Panc1 (cell line): ENCODE results near the gene RPS6KA3. TPM values are rescaled to one million over a fixed set of nuclear protein-coding genes. Genes with fewer than 3 reads are reported as not detected.

Experiments used
- ATAC-seq: fragments of 200-7000 bp; cut with Tn5 transposase; 2 replicates; pipeline ENCODE4 v1.9.1; 2020; ENCODE audit warnings: mild to moderate bottlenecking, moderate library complexity
- BruUV-seq: library from RNA; stranded (reverse); fragments of 400-500 nt; replicated peaks from 2 replicates; lab custom pipeline; 2021; lab: Mats Ljungman, UMichigan
- CTCF ChIA-PET: fragments of 300-600 bp; sonication (Branson Sonifier 250); formaldehyde crosslinking; loops from one replicate; lab custom pipeline; 2022; ENCODE audit warnings: antibody characterized with exemption; lab: Charles Lee
- POLR2A ChIA-PET: fragments of 300-600 bp; sonication (Branson Sonifier 250); formaldehyde crosslinking; loops from one replicate; lab custom pipeline; 2022; ENCODE audit warnings: antibody characterized with exemption; lab: Charles Lee
- DNase-seq: peaks from one replicate; pipeline ENCODE4 v3.0.0-alpha.2; 2010; ENCODE audit warnings: low read depth, low spot score
- H3K27ac ChIP-seq: 2 replicates; pipeline ENCODE4 v1.5.1; 2011; ENCODE audit warnings: mild to moderate bottlenecking, low read length, inconsistent platforms
- H3K27me3 ChIP-seq: fragments of 200-500 bp; sonication (Bioruptor generic); 2 replicates; pipeline ENCODE4 v1.6.0; 2014; ENCODE audit warnings: low read length, inconsistent platforms; ENCODE audit not compliant: control insufficient read depth, insufficient read depth
- H3K36me3 ChIP-seq: fragments of 200-500 bp; sonication (Bioruptor generic); 2 replicates; pipeline ENCODE4 v1.5.1; 2014; ENCODE audit warnings: inconsistent platforms, mild to moderate bottlenecking, low read length, moderate library complexity; ENCODE audit not compliant: control insufficient read depth, insufficient read depth
- H3K4me1 ChIP-seq: 2 replicates; pipeline ENCODE4 v1.5.1; 2011; ENCODE audit warnings: inconsistent platforms, mild to moderate bottlenecking, low read length, moderate library complexity; ENCODE audit not compliant: control insufficient read depth, insufficient read depth
- H3K4me3 ChIP-seq, 2 experiments: 2 replicates each; pipeline ENCODE4 v1.5.1; 2011 to 2012; ENCODE audit warnings: low read depth in 2 of 2, low read length in 2 of 2, mild to moderate bottlenecking in 2 of 2, inconsistent platforms in 1 of 2, moderate library complexity in 1 of 2
- H3K9me3 ChIP-seq: fragments of 200-500 bp; sonication (Bioruptor generic); 2 replicates; pipeline ENCODE4 v1.5.1; 2014; ENCODE audit warnings: low read depth, mild to moderate bottlenecking, inconsistent platforms, low read length, moderate library complexity; ENCODE audit not compliant: control insufficient read depth, insufficient read depth
- CTCF ChIP-seq: fragments of 450-650 bp; IDR thresholded peaks from 2 replicates; pipeline ENCODE4 v1.5.1; 2017; ENCODE audit warnings: mild to moderate bottlenecking
- POLR2AphosphoS5 ChIP-seq: IDR thresholded peaks from 2 replicates; pipeline ENCODE4 v1.6.1; 2012; ENCODE audit warnings: mild to moderate bottlenecking, low read depth, low read length, moderate library complexity
- SIN3A ChIP-seq: IDR thresholded peaks from 2 replicates; pipeline ENCODE4 v1.6.1; 2012; ENCODE audit warnings: low read depth, mild to moderate bottlenecking, low read length, moderate library complexity, borderline replicate concordance; ENCODE audit not compliant: insufficient read depth
- TCF7L2 ChIP-seq: IDR thresholded peaks from 2 replicates; pipeline ENCODE4 v1.6.1; 2011; ENCODE audit warnings: mild to moderate bottlenecking, low read depth, low read length, inconsistent platforms
- in situ Hi-C: cut with HindIII; loops from 2 replicates; pipeline ENCODE4 v1.10.0; 2016; ENCODE audit warnings: low sequenced_read_pairs, low pct_unique_long_range_greater_than_20kb
- intact Hi-C: fragments of 100-400 bp; cut with micrococcal nuclease; formaldehyde crosslinking; loops from one replicate; pipeline ENCODE4 v1.10.0; 2022; ENCODE audit not compliant: unreplicated experiment
- total RNA-seq: library from RNA; stranded (reverse); gene quantifications from one replicate; pipeline ENCODE4 v1.2.1, GENCODE V29; 2021; ENCODE audit not compliant: unreplicated experiment
- TF ChIP-seq, protein P1 (sequence below), 2 experiments: IDR thresholded peaks; 2 replicates each; pipeline ENCODE4 v1.6.1; 2011 to 2012; ENCODE audit warnings: low read depth in 2 of 2, control low read depth in 1 of 2, low read length in 1 of 2, mild to moderate bottlenecking in 1 of 2, moderate library complexity in 1 of 2; ENCODE audit not compliant: insufficient read depth in 1 of 2

Gene RPS6KA3
- total RNA-seq, 1 experiment from 2014 or later: 40.5 TPM

DNA sequence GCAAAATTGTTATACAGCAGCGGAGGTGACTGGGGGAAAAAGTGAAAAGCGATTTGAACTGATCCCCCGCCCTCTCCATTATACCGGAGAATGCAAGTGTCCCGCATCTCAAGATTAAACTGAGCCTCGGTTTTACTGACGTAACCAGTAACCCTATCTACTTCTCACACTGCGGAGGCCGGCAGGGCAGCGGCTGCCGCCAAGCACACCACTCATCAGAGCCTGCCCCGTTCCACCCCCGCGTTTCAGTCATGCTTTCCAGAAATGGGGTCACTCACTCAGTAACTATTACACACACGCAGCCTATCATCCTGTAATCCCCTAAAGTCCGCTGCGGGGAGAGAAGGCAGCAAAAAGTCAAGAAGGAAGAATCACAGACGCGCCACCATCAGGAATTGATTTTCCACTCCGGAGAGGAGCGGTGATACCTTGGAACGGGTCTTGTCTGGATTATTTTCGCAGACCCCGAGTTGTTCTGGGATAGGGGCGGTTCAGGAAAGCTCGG lies 1.4 kb downstream of the RPS6KA3 start:
- in situ Hi-C loops (no loop called here), intact Hi-C loops (loop anchor here (5.0 kb wide), 1 partner anchor 97 kb away; no protein-coding TSS in a partner anchor)
- peak; percentile 50 for ATAC-seq
- Histone ChIP-seq H3K27ac (peak overlapping the region; percentile 72), H3K9me3 (no peaks in the 10 kb centered on the region), H3K36me3 (no peaks in the 10 kb centered on the region), H3K4me3 (peak overlapping the region; percentile 60 to 70), H3K27me3 (no peaks in the 10 kb centered on the region), H3K4me1 (peaks cover 8% of the 10 kb centered on the region)
- no peak for DNase-seq
- ChIA-PET POLR2A (no interaction called here), CTCF (no interaction called here)
- no TSS peak for BruUV-seq
- TF ChIP-seq SIN3A: no peak
- TF ChIP-seq TCF7L2: no peak
- no peak for TF ChIP-seq CTCF
- no peak for TF ChIP-seq POLR2AphosphoS5
- TF ChIP-seq, protein P1, sequence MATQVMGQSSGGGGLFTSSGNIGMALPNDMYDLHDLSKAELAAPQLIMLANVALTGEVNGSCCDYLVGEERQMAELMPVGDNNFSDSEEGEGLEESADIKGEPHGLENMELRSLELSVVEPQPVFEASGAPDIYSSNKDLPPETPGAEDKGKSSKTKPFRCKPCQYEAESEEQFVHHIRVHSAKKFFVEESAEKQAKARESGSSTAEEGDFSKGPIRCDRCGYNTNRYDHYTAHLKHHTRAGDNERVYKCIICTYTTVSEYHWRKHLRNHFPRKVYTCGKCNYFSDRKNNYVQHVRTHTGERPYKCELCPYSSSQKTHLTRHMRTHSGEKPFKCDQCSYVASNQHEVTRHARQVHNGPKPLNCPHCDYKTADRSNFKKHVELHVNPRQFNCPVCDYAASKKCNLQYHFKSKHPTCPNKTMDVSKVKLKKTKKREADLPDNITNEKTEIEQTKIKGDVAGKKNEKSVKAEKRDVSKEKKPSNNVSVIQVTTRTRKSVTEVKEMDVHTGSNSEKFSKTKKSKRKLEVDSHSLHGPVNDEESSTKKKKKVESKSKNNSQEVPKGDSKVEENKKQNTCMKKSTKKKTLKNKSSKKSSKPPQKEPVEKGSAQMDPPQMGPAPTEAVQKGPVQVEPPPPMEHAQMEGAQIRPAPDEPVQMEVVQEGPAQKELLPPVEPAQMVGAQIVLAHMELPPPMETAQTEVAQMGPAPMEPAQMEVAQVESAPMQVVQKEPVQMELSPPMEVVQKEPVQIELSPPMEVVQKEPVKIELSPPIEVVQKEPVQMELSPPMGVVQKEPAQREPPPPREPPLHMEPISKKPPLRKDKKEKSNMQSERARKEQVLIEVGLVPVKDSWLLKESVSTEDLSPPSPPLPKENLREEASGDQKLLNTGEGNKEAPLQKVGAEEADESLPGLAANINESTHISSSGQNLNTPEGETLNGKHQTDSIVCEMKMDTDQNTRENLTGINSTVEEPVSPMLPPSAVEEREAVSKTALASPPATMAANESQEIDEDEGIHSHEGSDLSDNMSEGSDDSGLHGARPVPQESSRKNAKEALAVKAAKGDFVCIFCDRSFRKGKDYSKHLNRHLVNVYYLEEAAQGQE (IDR thresholded peaks at IDR 0.05; ENCODE audit: insufficient read depth in 1 of 2, low read depth in 2 of 2, low read length in 1 of 2): no peak

GRCh38 chrX:20263474-20263873 lies 3.2 kb downstream of the RPS6KA3 start:
- POLR2A ChIA-PET: no interaction called here
- H3K36me3 ChIP-seq: no peaks in the 10 kb centered on the region
- CTCF ChIA-PET: no interaction called here
- H3K27ac ChIP-seq: peak overlapping the region; percentile 18
- no peaks in the 10 kb centered on the region for H3K9me3 ChIP-seq
- ATAC-seq (no peak), DNase-seq (no peak)
- TF ChIP-seq, protein P1 (IDR thresholded peaks at IDR 0.05; ENCODE audit: insufficient read depth in 1 of 2, low read depth in 2 of 2, low read length in 1 of 2): no peak
- TF ChIP-seq CTCF: no peak
- TF ChIP-seq TCF7L2: no peak
- TF ChIP-seq SIN3A: no peak
- no peak for TF ChIP-seq POLR2AphosphoS5
- in situ Hi-C loops: no loop called here
- intact Hi-C loops: no loop called here
- H3K27me3 ChIP-seq: no peaks in the 10 kb centered on the region
- peaks cover 8% of the 10 kb centered on the region for H3K4me1 ChIP-seq
- no TSS peak for BruUV-seq
- H3K4me3 ChIP-seq: peak overlapping the region in 1 of 2 experiments; percentile 60; a peak in 1 of 4 replicates
